HG02981 (cell line): ENCODE results near the gene ZNF516.

ENCODE experiments used
- ATAC-seq: cut with Tn5 transposase; IDR thresholded peaks from one replicate; pipeline ENCODE4 v1.9.1; 2021; ENCODE audit warnings: mild to moderate bottlenecking, moderate library complexity; ENCODE audit not compliant: unreplicated experiment

The ZNF516 gene

DNA sequence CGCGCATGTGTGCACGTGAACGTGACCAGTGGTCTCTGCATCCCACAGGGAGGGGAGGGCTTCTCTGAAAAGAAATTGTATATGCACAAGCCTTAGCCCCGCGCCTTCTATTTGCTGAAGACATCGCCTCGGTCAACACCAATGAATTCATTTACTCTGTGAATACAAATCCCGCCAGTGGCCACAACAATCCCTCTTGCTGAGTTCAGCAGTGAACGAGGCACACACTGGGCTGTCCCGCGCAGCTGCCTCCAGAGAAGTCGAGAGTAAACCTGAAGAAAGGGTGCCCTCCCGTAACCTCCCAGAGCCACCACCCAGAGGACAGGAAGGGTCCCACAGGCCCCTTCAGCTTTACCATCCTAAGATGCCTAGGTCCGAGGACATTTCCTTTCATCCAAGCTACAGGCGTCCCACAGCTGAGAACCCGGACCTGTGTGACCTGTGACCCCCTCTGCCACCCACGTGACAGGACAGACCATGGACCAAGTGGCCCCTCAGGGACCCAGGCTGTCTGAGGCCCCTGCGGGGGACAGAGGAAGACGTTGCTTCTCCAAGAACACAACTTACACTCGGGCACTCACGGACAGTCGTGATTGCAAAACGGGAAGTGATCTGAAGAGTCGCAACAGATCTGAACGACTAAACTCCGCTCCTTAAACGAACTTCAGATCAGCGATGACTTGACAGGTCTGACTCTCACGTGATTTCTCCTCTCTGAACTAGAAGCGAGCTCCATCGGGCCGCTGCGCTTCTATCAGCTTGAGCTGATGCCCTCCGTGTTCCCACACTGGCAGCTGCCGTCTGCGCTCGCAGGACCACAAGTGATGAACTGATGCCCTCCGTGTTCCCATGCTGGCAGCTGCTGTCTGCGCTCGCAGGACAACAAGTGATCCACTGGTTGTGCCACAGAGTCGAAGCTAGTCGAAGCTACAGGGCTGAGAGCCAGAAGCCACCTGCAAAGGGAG is 92.7 kb downstream of the ZNF516 start:
- no peak for ATAC-seq

DNA sequence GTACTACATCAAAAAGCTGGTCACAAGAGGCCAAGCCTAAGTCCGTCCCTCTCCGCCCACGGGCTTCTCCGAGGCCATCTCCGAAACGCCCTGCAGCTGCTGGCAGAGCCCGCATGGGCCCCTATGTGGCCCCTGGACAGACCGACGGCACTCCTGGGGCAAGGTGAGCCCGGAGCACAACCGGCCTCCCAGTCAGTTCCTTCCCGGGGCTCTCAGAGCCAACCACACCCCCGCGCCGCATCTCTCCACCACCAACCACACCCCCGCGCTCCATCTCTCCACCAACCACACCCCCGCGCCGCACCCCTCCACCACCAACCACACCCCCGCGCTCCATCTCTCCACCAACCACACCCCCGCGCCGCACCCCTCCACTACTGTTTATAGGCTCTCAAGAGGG is 93.5 kb downstream of the ZNF516 start:
- no peak for ATAC-seq

DNA sequence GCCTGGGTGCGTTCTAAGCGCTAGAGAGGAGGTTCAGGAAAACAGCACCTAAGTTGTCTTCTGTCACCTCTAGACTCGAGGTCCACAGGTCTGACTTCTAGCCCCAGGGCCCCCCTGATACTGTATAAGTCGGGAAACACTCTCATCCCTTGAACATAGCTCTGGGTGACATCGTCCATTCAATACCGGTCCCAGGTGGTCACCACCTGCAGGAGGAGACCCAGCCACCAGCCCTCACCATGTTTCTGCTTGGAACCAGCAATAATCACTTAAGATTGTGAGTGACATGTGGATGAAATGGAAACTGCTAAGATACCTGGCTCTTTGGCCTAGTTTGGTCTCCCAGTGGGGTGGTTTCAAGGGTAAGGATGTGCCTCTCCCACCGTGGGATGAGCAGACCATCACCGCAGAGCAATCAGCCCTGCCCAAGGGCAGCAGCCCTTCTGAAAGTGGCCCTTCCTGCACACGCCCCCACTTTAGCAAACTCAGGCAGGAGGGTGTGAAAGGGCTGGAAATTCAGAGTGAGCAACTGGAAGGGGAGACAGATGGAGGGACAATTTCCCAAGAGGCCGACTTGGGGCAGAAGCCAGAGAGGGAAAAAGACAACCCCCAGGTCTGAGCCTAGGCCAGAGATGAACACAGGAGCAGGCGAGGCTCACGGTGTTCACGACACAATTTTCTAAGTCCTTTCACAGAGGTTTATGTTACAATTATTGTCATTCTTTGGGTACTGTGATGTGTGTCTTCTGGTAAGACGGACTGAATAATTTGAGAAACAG is 95.2 kb downstream of the ZNF516 start:
- no peak for ATAC-seq

DNA sequence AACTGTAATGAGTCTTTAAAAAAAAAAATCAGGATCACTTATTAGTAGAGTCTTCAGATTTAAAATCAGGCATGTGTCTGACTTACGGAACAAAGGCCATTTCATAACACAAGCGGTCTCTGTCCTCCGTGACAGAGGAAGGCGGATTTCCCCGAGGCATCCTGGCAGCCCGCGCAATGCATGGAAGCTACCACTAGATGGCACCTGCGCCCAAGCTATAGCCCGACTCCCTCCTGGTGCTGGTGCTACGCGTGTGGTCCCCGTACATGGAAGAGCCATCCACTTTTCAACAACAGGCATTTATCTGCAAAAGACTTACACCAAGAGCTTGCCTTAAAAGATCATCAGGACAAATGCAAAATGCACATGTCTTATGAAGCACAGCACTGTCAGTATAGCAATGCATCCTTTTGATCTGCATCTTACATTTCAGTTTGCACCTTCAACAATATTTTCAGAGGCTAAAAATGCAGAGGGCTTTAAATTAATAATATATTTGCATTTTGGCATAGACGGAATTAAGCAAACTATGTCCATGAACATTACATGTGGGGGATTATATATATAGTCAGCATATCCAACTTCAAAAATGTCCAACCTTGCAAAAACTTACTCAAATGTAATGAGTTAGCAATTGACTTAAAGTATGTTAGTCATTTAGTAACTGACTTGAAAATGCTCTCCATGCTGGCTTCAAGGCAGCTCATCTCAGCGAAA is 96.0 kb downstream of the ZNF516 start:
- ATAC-seq, result peak; percentile 87

GRCh38 chr18:76398295-76398694 is 96.7 kb downstream of the ZNF516 start:
- no peak for ATAC-seq

- ATAC-seq, result no peak
Observed at GRCh38 chr18:76397631-76398030, 97.4 kb downstream of the ZNF516 start.

DNA sequence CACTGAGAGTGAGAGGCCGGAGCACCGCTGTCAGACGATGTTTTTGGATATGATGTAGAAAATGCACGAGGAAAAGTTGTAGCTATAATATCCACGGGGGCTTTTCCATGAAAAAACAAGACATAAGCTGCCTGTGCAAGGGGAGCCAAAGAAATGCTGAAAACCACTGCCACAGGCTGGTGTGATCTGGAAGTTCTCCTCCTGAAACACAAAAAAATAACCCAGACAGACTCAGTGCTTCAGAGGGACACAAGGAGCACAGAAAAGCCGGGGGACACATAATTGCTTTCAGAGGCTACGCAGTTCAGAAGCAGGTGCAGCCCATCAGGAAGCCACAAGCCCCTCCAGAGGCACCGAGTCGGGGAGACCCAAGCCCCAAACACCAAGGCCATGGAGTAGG is 98.2 kb downstream of the ZNF516 start:
- no peak for ATAC-seq

DNA sequence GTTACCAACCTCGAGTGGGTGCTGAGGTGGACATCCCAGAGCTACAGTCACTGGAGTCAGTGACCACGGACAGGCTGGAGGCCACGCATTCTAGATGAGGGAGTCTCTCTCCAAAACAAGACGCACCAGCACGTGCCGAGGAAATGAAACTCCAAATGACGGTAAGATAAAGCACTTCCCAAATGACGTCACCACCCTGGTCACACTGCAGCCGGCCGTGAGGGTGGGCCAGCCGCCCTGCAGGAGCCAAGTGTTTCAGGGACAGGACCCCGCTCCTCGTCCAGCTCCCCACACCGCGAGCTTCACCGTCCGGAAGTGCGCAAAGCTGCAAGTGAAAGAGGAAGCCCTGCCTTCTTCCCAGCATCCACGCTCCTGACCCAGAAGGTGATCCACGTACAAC is 99.4 kb downstream of the ZNF516 start:
- no peak for ATAC-seq

- ATAC-seq, result no peak
Observed at GRCh38 chr18:76394780-76395476, 100.1 kb downstream of the ZNF516 start.

GRCh38 chr18:76392349-76392748 is 102.7 kb downstream of the ZNF516 start:
- ATAC-seq, result no peak

- ATAC-seq, result no peak
Observed at GRCh38 chr18:76391746-76392145, 103.3 kb downstream of the ZNF516 start.

- ATAC-seq, result no peak
Observed at GRCh38 chr18:76391038-76391437, 104.0 kb downstream of the ZNF516 start.

- no peak for ATAC-seq
Observed at GRCh38 chr18:76390452-76391035, 104.5 kb downstream of the ZNF516 start.

- no peak for ATAC-seq
Observed at GRCh38 chr18:76389716-76390115, 105.3 kb downstream of the ZNF516 start.

DNA sequence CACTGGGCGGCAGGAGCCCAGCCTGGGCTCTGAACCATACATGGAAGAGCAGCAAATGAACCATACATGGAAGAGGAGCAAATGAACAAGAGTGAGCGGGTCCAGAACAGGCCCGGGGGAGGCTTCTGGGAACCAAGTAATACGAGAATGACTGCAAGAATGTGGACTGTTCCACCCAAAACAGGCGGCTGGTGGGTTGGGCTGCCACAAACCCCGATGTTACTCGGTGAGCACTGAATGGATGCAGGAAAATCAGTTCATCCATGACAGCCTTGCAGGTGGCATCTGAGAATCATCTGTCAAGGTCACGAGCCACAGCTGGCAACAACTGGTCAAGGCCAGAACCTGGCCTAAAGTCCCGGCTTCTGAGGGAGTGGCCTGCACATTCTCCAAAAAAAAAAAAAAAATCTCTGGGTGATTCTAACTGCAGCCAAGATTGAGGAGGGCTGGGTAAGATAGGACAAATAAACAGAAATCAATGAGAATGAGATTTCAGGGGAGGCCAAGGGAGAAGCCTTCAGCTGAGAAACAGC is 106.1 kb downstream of the ZNF516 start:
- no peak for ATAC-seq

GRCh38 chr18:76388261-76388660 is 106.8 kb downstream of the ZNF516 start:
- no peak for ATAC-seq

GRCh38 chr18:76387608-76388007 is 107.4 kb downstream of the ZNF516 start:
- no peak for ATAC-seq

DNA sequence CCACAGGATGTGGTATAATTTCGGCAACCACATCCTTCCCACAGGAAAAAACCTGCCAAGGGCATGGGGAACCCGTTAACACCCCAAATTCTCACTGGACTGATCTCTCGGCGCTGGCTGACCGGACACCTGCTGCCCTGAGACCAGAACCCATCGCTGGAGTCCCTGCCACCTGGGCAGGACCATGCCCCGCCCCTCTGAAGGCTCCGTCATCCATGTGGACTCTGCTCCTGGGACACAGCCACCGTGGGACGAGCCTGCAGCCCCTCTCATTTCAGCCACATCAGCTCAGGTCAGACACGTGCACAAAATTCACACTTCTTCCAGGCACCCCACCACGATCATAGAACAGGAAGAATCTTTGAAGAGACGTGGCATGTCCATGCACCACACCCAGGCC is 108.2 kb downstream of the ZNF516 start:
- no peak for ATAC-seq

DNA sequence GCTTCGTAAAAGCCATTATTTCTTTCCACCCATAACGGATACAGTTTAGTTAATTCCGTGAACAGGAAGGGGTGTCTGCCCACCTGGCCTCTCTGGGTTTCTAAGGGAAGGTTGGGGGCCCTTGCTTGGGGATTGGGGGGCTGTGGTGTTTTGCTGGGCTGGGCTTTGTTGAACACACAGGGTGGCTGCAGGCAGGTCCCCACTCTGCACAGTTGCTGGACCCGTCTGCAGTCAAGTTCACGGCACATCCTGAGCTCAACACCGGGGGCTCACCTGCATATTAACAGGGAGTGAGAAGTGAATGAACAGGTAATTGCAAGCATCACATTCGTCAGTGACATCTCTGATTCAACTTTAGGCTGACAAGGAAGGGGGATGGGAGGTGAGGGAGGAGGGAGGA is 109.0 kb downstream of the ZNF516 start:
- no peak for ATAC-seq

DNA sequence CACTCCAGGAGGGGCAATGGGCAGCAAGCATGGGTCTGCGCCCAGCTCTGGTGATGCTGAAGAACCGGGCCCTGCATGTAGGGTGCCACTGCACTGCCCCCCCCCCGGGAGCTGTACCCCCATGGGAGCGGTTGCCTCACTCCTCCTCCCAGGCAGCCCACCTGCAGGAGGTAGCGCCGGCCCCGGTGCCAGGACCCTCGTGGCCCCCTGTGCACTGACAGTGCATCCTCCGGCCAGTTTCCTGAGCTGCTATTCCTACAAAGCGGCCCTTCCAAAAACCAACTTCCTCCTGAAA is 109.4 kb downstream of the ZNF516 start:
- ATAC-seq, result no peak
